Sigmoid colon (tissue), 4 donors: ENCODE measurements around the gene SLIT3.

Source experiments
- EP300 ChIP-seq, 4 donors: sonication (generic); formaldehyde crosslinking; IDR thresholded peaks; one replicate each; pipeline ENCODE4 v1.6.1; 2017; ENCODE audit warnings: antibody characterized with exemption in 4 of 4
- POLR2A ChIP-seq, 2 donors: fragments of 450-650 bp; IDR thresholded peaks; one replicate each; pipeline ENCODE4 v1.6.1; 2016; ENCODE audit warnings: antibody characterized with exemption in 2 of 2, mild to moderate bottlenecking in 2 of 2, moderate library complexity in 2 of 2
- POLR2AphosphoS5 ChIP-seq, 4 donors: sonication (generic); formaldehyde crosslinking; IDR thresholded peaks; one replicate each; pipeline ENCODE4 v1.6.1; 2017; ENCODE audit warnings: antibody characterized with exemption in 4 of 4
- TF ChIP-seq, protein P1 (sequence below), 4 experiments: fragments of 450-650 bp in 3 of 4; fragments of 200-600 bp in 1 of 4; IDR thresholded peaks; one replicate each; pipeline ENCODE4 v1.5.1; 2016 to 2019; ENCODE audit warnings: antibody characterized with exemption in 4 of 4, mild to moderate bottlenecking in 3 of 4, moderate library complexity in 2 of 4

GRCh38 chr5:168947212-168947868 is 353.6 kb downstream of the SLIT3 start:
- TF ChIP-seq, protein P1, sequence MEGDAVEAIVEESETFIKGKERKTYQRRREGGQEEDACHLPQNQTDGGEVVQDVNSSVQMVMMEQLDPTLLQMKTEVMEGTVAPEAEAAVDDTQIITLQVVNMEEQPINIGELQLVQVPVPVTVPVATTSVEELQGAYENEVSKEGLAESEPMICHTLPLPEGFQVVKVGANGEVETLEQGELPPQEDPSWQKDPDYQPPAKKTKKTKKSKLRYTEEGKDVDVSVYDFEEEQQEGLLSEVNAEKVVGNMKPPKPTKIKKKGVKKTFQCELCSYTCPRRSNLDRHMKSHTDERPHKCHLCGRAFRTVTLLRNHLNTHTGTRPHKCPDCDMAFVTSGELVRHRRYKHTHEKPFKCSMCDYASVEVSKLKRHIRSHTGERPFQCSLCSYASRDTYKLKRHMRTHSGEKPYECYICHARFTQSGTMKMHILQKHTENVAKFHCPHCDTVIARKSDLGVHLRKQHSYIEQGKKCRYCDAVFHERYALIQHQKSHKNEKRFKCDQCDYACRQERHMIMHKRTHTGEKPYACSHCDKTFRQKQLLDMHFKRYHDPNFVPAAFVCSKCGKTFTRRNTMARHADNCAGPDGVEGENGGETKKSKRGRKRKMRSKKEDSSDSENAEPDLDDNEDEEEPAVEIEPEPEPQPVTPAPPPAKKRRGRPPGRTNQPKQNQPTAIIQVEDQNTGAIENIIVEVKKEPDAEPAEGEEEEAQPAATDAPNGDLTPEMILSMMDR (IDR thresholded peaks at IDR 0.05): peak in 3 of 4 experiments; percentile 21 to 50 (median 39)
- no peak for TF ChIP-seq POLR2A (IDR thresholded peaks at IDR 0.05)
- TF ChIP-seq POLR2AphosphoS5 (IDR thresholded peaks at IDR 0.05): no peak
- no peak for TF ChIP-seq EP300 (IDR thresholded peaks at IDR 0.05)
